Measurements from ENCODE around the gene RUSC2.
A peak's percentile ranks its signal among the peaks of the same experiment; 100 is the strongest.
"Not testable (repeated sequence)": the region's sequence is repeated elsewhere in the genome, so short reads cannot be mapped to it uniquely, and the experiment has no call there.

RUSC2 gene

DNA sequence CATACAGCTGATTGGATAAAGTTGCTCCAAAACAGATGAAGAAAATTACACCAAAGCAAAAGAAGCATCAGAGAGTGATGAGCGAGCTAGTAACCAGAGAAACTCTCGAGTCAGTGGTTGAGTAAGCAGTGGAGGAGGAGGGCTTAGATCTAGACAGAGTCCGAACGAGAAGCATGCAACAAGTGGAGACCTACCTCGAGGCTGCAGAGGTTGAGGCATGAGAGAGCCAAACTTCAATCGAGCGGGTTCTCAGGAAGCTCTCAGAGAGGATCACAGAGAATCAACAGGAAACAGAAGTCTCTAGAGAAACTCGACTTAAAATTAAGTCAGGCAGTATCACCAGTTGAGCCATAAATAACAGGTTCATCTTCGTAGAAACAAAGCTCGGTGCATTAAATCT lies 6.1 kb downstream of the RUSC2 start:
- DNase-seq (ENCODE audit: low spot score) = no peak

DNA sequence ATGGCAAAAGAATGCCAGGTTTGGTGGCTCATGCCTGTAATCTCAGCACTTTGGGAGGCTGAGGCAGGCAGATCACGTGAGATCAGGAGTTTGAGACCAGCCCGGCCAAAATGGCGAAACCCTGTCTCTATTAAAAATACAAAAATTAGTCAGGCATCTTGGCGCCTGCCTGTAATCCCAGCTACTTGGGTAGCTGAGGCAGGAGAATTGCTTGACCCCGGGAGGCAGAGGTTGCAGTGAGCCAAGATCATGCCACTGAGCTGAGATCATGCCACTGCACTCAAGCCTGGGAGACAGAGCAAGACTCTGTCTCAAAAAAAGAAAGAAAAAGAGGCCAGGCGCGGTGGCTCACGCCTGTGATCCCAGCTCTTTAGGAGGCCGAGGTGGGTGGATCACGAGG lies 8.3 kb downstream of the RUSC2 start:
- not testable (repeated sequence) for DNase-seq (ENCODE audit: low spot score)

DNA sequence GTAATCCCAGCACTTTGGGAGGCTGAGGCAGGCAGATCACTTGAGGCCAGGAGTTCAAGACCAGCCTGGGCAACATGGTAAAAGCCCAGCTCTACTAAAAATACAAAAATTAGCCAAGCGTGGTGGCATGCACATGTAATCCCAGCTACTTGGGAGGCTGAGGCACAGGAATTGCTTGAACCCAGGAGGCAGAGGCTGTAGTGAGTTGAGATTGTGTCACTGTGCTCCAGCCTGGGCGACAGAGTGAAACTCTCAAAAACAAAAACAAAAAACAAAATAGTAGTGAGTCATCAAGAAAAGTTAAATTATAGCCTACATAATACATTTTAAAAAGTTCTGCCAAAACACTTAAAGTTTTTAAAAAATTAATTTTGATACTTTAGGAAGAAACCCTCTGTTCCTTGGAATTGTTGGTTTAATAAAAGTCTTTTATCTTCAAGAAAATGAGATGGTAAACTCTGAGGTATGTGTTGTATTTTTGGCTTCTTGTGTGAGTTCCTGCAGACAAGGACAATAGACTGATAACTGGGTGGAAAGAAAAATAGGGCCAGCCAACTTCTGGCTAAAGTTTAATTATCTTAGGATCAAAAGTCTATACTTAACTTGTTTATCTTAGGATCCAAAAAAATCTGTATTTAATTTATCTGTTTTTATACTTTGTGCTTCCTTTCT lies 9.3 kb downstream of the RUSC2 start:
- DNase-seq (ENCODE audit: low spot score) = no peak

DNA sequence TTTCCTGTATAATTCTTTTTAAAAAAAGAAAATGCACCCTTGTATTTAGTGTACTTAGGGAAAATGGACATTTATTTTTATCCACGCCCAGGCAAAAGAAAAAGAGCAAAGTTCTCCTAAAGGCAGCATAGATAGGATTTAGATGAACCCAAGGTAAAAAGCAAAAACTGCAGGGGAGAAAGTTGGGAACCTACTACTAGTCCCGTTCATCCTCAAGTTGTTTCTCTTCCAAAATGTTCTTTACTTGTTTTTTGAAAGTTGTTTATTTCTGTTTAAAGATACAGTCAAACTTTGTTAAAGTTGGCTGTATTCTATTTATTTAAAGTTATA lies 9.8 kb downstream of the RUSC2 start:
- no peak for DNase-seq (ENCODE audit: low spot score)

DNA sequence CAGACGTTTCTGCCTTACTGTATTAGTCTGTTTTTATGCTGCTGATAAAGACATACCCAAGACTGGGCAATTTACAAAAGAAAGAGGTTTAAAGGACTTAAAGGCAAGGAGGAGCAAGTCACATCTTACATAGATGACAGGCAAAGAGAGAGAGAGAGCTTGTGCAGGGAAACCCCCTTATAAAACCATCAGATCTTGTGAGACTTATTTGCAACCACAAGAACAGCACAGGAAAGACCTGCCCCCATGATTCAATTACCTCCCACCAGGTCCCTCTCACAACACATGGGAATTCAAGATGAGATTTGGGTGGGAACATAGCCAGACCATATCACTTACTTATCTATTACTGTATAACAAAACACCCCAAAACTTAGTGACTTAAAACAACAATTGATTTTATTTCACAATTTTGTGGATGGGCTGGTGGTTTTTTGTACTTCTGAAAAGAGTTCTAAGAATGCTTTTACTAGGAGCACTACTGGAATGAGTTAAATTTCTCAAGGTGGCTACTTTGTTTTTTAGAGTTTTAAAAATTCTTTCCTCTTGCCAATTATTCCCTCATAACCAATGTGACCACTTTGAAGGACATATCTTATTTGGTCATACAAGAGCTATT lies 10.3 kb downstream of the RUSC2 start:
- DNase-seq (ENCODE audit: low spot score) = no peak

DNA sequence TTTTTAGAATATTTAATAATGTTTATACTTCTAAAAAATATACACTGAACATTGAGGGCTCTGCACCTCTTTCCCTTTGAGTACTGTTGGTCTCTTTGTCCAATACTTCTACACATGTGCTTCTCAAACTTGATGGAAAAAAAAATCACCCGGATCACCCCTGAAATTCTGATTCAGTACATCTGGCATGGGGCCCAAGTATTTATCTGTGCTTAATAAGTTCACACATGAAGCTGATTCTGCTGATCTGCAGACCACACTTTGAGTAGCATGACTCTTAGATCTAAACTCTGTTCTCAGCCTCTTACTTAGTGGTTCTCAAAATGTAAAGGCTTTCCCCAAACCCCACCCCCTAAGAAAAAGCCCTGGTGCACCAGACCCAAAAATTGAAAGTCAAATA lies 12.0 kb downstream of the RUSC2 start:
- no peak for DNase-seq (ENCODE audit: low spot score)

DNA sequence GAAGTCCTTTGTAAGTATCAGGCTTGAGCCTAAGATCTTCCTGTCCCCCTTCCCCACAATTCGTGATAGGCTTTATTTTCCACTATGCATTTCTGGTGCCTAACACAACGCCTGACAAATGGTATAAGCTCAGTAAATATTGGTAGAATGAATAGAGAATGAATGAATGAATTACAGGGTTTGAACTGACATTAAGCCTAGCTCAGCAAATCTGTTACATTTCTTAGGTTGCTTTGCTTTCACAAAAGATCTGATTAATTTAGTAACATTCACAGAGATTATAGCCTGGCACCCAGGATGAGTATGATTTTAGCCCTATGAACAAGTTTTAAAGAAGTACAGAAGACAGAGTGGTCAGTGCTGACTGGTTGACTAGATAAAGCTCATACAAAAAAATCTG lies 16.4 kb downstream of the RUSC2 start:
- DNase-seq (ENCODE audit: low spot score) = no peak

DNA sequence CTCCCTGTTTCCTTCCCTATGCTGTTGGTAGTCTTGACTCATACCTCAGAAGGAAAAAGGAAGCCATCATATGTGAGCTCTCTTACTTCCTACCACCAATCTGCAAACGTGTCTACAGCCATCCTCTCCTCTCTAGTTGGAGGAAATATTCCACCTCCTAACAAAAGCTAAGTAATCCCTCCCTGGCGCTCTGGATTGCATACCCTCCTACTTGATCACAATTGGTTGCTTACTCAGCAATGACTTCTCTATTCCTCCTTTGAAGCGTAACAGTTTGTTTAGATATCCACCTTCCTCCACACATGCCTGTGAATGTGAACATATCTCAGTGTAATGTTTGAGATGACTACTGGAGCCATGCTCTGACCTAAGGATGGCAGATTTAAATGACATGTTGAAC lies 18.2 kb downstream of the RUSC2 start:
- DNase-seq (ENCODE audit: low spot score) = no peak

DNA sequence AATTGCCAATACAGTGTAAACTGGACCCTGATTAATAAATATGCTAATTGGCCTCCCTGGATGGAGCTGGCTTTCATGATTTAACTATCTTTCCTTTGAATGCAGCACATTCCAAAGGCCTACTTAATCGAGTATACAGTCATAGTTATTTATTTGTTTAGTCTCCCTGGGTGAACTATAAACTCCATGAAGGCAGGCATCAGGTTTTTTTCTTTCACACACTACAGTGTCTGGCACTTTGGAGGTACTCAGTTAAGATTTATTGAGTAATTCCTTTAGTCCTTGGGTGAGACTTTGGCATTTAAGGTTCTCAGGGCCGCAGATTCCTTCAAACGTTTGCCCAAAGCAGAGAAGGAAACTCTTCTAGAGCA lies 20.5 kb downstream of the RUSC2 start:
- no peak for DNase-seq (ENCODE audit: low spot score)

DNA sequence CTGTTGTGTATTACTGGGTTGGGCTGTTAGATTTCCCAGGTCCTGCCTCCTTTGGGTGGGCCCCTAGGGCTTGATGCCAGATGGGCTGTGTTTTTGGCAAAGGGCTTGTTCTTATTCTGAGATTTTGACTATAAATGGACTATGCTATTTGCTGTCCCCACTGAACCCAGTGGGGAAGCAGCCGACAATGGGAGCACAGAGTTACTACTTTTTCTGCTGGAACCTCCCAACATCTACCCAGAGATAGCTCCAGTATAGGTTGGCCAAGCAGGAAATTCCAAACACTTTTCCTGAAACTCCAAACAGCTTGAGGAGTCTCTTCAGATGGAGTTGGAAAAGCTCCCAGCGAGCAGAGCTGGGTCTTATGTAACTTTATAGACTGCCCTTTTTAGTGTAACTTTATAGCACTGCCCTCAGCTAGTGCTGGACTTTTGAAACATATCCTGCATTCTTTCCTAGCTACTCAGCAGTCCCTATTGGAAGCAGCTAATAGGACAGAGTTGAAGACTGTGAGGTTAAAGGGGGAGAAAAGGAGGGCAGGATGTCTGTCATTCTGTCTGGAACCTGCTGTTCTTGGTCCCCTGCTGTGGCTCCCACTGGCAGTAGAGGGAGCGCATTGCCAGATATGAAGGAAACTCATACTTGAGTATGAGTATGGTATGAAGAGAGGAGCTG lies 21.0 kb downstream of the RUSC2 start:
- peak; percentile 83 for DNase-seq (ENCODE audit: low spot score)

DNA sequence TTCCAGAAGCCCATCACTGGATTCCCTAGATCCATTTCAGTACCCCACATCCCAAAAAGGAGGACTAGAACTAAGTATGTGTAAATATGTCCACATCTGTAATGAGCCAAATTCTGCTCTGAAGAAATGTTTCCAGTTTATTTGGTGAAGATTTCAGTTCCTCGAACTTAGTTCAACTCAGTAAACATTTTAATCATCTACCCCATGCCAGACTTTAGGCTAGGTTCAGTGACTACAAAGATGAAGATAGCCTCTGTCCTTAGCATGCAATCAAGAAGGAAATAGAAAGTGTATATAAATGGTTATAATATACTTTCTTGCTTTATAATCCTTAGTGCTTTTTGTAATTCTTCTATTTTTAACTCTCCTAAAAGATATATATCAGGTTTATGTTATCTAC lies 21.5 kb downstream of the RUSC2 start:
- DNase-seq (ENCODE audit: low spot score) = no peak

DNA sequence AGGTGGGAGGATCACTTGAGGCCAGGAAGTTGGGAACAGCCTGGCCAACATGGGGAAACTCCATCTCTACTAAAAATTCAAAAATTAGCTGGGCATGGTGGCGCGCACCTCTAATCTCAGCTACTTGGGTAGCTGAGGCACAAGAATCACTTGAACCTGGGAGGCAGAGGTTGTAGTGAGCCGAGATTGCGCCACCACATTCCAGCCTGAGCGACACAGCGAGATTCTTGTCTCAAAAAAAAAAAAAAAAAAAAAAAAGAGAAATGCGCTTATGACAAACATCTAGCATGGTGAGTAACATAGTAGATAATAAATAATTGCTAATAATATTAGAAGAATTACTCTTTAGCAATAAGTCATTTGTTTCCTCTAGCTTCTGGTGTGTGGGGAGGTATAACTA lies 25.9 kb downstream of the RUSC2 start:
- no peak for DNase-seq (ENCODE audit: low spot score)

DNA sequence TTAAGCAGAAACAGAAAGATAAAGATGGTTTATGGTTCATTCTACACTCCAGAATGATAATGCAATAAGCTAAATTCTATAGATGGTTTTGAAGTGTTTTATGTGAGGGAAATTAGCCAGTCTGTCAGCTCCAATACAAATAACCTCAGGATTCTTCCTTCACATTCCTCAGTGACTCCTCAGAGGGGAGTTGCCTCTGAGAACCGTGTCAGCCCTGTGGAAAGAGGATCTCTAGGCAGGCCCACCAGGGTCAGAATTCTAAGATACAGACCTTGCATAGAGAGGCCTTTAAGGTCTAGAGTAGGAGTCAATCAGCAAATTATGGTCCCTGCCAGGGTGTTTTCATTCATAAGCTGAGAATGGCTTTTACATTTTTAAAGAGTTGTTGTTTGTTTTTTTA lies 26.6 kb downstream of the RUSC2 start:
- DNase-seq (ENCODE audit: low spot score) = peak; percentile 70

DNA sequence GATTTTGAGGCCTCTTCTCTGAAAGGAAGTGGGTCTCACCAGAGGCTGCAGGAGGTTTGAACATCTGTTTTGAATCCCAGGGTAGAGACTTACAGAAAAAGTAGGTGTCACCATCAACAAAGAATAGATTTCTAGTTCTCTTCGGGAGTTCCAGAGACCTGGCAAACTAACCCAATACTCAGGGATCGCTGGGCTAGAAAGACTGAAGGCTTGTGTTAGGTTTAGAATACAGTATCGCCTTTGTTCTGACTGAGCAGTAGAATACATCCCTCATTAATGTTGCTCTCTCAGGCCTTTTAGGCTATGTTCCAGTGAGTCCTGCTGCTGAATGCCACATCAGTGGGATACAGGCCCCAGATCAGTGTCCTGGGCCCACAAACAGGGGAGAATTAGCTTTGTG lies 27.2 kb downstream of the RUSC2 start:
- DNase-seq (ENCODE audit: low spot score) = no peak

DNA sequence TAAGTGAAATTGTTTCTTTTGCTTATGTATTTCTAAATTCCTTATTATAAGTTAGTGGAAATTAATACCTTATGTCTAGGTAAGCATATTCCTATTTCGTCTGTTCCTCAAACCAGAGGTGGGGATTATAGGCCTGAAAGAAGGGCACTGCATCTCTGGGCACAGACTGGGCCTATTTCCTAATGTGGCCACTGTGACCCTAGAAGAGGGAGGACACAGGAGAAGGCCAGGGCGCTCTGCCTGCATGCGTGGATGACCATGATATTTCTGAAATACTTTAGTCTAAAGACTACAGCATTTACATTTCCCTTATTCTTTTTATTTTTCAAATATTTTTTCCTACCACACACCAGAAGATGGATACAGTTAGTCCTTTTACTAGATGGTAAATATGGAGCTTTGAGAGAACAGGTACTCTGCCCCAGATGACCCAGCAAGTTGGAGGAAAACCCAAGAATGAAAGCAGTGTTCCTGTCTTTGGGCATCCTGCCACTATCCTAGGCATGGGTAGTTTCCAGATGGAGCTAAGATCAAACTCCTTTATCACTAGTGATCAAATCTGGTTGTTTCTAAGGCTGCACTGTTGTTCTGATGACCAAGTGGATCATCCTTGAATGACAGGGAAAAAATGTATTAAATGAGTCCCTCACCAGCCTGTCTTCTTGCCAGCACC lies 27.8 kb downstream of the RUSC2 start:
- DNase-seq (ENCODE audit: low spot score) = no peak

DNA sequence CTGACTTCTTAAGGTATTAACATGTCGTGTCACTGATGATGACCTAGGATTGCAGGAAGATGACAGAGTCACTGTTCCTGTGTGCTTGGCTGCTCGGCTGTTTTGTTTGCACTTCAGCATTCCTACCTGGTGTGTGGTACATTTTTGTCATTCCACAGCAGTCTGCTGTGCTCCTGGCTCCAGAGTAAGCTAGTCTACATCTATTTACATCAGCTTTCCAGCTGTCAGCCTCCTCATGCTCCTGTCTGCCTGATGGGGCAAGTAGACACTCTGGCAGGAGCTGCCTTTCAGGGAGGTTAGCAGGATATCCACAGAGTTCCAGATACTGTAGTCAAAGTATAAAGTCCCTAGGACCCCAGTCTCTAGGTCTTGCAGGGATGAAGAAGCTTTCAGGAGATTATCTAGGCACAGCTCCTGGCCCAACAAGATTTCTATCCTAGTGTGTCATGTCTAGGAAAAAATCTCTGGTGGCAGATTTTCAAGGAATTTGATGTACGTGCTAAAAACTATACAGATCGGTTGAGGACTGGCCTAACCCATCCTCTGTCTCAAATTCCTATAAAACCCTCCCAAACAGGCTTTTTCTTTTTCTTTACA lies 28.4 kb downstream of the RUSC2 start:
- DNase-seq (ENCODE audit: low spot score) = peak; percentile 87

DNA sequence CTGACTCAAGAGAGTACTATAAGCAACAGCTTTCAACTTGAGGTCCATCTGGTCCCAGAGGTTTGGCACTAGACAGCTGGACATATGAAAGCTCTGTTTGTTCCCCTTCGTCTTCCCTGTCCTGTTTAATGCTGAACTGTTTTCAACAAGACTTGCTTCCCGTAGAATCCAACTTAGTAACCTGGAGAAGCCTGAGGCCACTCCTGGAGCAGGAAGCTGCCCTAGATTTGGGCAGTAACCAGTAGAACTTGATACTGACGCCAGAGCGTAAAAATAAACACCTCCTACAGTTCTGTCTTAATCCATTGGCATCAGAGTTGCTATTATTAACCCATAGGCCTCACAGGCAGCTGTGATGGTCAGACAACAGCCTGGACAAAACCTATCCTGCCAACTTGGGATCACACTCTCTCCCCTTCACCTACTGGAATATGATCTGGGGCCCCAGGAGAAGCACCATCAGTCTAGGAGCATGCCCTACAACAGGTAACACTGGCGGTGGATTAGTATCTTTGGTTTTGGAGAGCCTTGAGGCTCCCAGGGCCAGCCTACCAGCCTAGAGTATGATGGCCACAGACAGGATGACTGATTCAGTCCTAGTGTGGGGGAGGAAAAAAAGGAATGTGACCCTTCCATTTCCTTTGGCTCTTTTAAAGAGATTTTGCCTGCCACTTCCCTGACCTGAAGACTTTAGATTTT lies 29.2 kb downstream of the RUSC2 start:
- no peak for DNase-seq (ENCODE audit: low spot score)

DNA sequence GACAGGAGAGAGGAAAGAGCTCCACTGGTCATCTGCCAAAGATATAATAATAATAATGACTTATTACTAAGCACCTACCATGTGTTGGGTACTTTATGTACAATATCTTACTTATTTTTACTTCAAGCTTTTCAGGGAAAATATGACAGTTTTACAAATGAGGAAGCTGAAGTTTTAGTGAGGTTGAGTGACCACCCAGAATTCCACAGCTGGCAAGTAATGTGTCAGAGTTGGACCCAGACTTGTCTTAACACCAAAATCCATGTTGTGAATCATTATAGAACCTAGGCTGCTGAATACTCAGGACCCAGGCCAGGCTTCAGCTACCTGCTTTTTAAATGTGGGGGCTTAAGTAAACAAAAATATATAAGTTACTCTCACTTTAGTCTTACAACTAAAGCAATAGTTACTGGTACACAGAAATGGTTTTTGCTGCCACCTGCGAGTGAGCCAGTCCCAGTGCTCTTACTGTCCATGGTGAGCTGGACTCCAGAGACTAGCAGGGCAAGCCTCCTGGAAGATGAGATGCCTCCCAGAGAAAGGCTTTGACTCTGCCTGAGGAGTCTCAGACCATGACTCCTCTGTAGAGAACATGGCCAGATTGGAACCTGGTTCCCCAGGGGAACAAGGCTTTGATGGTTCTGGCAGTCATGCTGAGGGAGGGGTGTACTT lies 29.9 kb downstream of the RUSC2 start:
- no peak for DNase-seq (ENCODE audit: low spot score)

DNA sequence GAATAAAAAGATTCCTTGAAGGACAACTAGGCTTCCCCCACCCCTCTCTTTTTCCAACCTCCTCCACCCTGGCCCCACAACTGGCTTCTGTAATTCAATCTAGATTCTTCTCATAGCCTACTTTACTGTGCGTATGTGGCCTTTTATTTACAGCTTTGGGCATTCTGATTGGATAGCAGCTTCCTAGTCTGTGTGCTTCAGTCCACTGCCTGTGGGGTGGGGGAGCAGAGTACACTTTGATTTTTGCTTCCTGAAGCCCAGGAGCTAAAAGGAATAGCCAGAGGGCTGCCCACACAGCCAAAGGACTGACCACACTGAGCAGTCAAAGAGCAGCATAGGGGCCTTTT lies 30.4 kb downstream of the RUSC2 start:
- DNase-seq (ENCODE audit: low spot score) = no peak

DNA sequence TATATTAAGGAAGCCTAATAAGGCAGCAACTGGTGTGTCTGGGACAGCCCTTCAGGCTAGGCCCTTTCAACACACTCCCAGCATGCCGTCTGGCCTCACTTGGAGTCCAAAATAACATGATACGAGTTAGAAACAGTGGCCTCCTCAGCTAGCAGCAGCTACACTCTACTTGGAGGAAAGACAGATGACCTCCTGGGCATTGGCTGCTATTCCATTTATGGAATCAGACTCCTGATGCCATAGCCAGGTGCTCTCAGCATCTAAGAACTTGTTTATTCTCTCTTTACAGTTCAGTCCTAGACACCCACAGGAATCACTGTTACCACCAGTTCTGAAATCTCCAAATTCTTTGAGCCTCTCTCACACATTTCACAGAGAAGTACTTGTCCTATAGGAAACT lies 31.8 kb downstream of the RUSC2 start:
- peak; percentile 51 for DNase-seq (ENCODE audit: low spot score)

DNA sequence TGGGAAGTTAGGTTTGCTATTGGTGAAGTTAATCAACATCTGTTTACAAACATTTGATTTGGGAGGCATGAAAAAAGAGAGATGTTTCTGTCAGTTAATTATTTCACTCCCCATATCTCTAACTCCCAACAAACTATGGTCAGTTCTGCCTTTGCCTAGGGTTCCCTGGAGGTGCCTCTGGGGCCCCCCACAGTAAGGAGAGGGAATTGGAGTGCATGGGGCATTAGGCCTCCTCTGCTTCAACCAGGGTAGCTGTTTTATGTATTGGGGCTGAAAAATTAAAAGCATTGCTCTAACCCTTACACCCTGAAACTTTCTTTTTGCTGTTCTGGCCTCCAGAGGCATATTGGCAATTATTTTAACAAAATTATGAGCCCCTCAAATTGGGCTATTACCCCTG lies 32.3 kb downstream of the RUSC2 start:
- no peak for DNase-seq (ENCODE audit: low spot score)

DNA sequence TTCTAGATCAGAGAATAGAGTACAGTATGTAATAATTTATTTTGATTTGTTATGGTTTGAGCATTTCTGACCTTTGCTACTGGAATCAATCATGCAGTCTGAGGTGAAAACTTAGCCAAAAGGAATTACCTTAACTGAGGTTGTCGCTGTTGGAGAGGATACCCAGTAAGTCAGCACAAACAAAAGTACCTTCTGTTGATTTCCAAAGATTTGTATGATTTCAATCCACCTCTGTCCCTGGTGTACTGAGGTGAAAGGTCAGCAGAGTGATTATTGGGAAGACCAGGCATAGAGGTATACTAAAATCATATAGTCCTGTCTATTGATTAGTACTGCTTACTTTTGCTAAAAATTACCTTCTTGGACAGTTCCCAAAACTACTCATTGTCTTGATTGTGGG lies 32.8 kb downstream of the RUSC2 start:
- no peak for DNase-seq (ENCODE audit: low spot score)

All from AG08395 (cell line).